Lung (tissue), 12 donors: ENCODE results near the gene SAG. TPM values are rescaled to one million over a fixed set of nuclear protein-coding genes. Genes with fewer than 3 reads are reported as not detected.

Source experiments
- ATAC-seq: fragments of 200-7000 bp; cut with Tn5 transposase; one replicate; pipeline ENCODE4 v1.9.1; 2020; ENCODE audit warnings: moderate number of reproducible peaks; ENCODE audit not compliant: insufficient read depth, low FRiP score
- DNase-seq, 3 donors: peaks; one replicate each; pipeline ENCODE4 v3.0.0-alpha.2; 2013 to 2017
- H3K27ac ChIP-seq, 2 donors: one replicate each; pipeline ENCODE4 v1.5.1; 2013; ENCODE audit warnings: mild to moderate bottlenecking in 2 of 2, moderate library complexity in 2 of 2, control low read depth in 1 of 2, inconsistent platforms in 1 of 2, low read depth in 1 of 2, low read length in 1 of 2
- H3K27me3 ChIP-seq, 3 donors: one replicate each; pipeline ENCODE4 v1.5.1; 2013; ENCODE audit warnings: low read length in 2 of 3; ENCODE audit not compliant: control insufficient read depth in 3 of 3, insufficient read depth in 3 of 3
- H3K36me3 ChIP-seq, 4 donors: one replicate each; pipeline ENCODE4 v1.5.1; 2013; ENCODE audit warnings: low read length in 4 of 4, mild to moderate bottlenecking in 1 of 4, moderate library complexity in 1 of 4; ENCODE audit not compliant: control insufficient read depth in 4 of 4, insufficient read depth in 4 of 4
- H3K4me1 ChIP-seq, 5 donors: one replicate each; pipeline ENCODE4 v1.5.1; 2013; ENCODE audit warnings: low read length in 5 of 5, mild to moderate bottlenecking in 2 of 5, moderate library complexity in 1 of 5; ENCODE audit not compliant: control insufficient read depth in 5 of 5, insufficient read depth in 5 of 5
- H3K4me3 ChIP-seq: one replicate; pipeline ENCODE4 v1.5.1; 2013; ENCODE audit warnings: mild to moderate bottlenecking, control low read depth, moderate library complexity
- H3K9ac ChIP-seq, 2 donors: one replicate each; pipeline ENCODE4 v1.5.1; 2013; ENCODE audit warnings: low read length in 2 of 2, control low read depth in 1 of 2; ENCODE audit not compliant: insufficient read depth in 1 of 2
- H3K9me3 ChIP-seq, 4 donors: one replicate each; pipeline ENCODE4 v1.5.1; 2013; ENCODE audit warnings: low read length in 3 of 4, mild to moderate bottlenecking in 1 of 4, moderate library complexity in 1 of 4; ENCODE audit not compliant: control insufficient read depth in 4 of 4, insufficient read depth in 3 of 4
- CTCF ChIP-seq: IDR thresholded peaks from 2 replicates; pipeline ENCODE4 v1.5.1; 2012; ENCODE audit warnings: mild to moderate bottlenecking; ENCODE audit errors: control extremely low read depth, extremely low read depth
- WGBS, 2 donors: extraction: QIAGEN DNeasy Blood & Tissue Kit; methylation state at CpG; one replicate each; pipeline ENCODE4 v1.1.7; 2013; 5-methylcytosine and 5-hydroxymethylcytosine counted together
- polyA plus RNA-seq, 2 donors: library from polyadenylated mRNA; stranded (reverse); fragments of 200-250 nt; gene quantifications; one replicate each; pipeline ENCODE4 v1.2.1, GENCODE V29; 2013
- total RNA-seq, 2 donors: library from RNA; depleted of rRNA in 1 of 2; stranded (reverse); fragments of >200 nt in 1 of 2; gene quantifications; one replicate each; pipeline ENCODE4 v1.2.1, GENCODE V29; 2014 to 2021
- donor health status: control.
- donor health status: control.
- donor health status: Bipolar disorder and iron deficiency.
- donor health status: healthy.
- donor health status: DM: yes; HTN: yes; CAD: no.

The SAG gene
- total and polyA plus RNA-seq, 4 donors = 0.03 to 0.46 (median 0.22) TPM; not detected in 1

- TF ChIP-seq CTCF = no peak
- H3K4me1 ChIP-seq = peaks cover 0 to 4% (median 0%) of the 10 kb centered on the region in 5 donors
- peaks cover 47 to 68% (median 57%) of the 10 kb centered on the region in 4 donors for H3K36me3 ChIP-seq
- H3K9me3 ChIP-seq = peaks cover 0 to 2% (median 0%) of the 10 kb centered on the region in 4 donors
- DNase-seq = peak; percentile 39 to 69 (median 46)
- WGBS, 2 donors = 65 to 83% methylated on average over 10 of the region's 10 CpGs
- H3K9ac ChIP-seq = peak overlapping the region in 1 of 2 donors; percentile 27
- no peak overlapping the region for H3K4me3 ChIP-seq
- ATAC-seq = no peak
- peak overlapping the region in 1 of 2 donors; percentile 34 for H3K27ac ChIP-seq
- no peaks in the 10 kb centered on the region for H3K27me3 ChIP-seq
These were observed 17.4 kb upstream of the SAG start for GRCh38 chr2:233290051-233290845.

- TF ChIP-seq CTCF = no peak
- ATAC-seq = no peak
- no peak overlapping the region for H3K4me3 ChIP-seq
- DNase-seq = no peak
- peaks cover 31 to 49% (median 36%) of the 10 kb centered on the region in 4 donors for H3K36me3 ChIP-seq
- H3K27me3 ChIP-seq = no peaks in the 10 kb centered on the region
- H3K9ac ChIP-seq = no peak overlapping the region
- no peak overlapping the region for H3K27ac ChIP-seq
- H3K9me3 ChIP-seq = peaks cover 0 to 2% (median 0%) of the 10 kb centered on the region in 4 donors
- H3K4me1 ChIP-seq = peaks cover 0 to 4% (median 0%) of the 10 kb centered on the region in 5 donors
- WGBS, 2 donors = 91 to 92% methylated on average over 5 of the region's 5 CpGs
These were observed 11.7 kb upstream of the SAG start for GRCh38 chr2:233295891-233296290.

GRCh38 chr2:233297076-233297475 lies 10.5 kb upstream of the SAG start:
- Histone ChIP-seq H3K9ac (no peak overlapping the region), H3K36me3 (peaks cover 24 to 40% (median 27%) of the 10 kb centered on the region in 4 donors), H3K27ac (no peak overlapping the region), H3K27me3 (no peaks in the 10 kb centered on the region), H3K4me1 (peaks cover 0 to 4% (median 0%) of the 10 kb centered on the region in 5 donors), H3K4me3 (no peak overlapping the region), H3K9me3 (peaks cover 0 to 2% (median 0%) of the 10 kb centered on the region in 4 donors)
- TF ChIP-seq CTCF = no peak
- 85 to 87% methylated on average over 7 of the region's 7 CpGs for WGBS, 2 donors
- DNase-seq (no peak), ATAC-seq (no peak)
